GM19397 (cell line): Measurements from ENCODE around the gene PAPPA.

Experiments used
- ATAC-seq: cut with Tn5 transposase; IDR thresholded peaks from one replicate; pipeline ENCODE4 v1.9.1; 2021; ENCODE audit warnings: mild to moderate bottlenecking, moderate library complexity; ENCODE audit not compliant: unreplicated experiment

The PAPPA gene

DNA sequence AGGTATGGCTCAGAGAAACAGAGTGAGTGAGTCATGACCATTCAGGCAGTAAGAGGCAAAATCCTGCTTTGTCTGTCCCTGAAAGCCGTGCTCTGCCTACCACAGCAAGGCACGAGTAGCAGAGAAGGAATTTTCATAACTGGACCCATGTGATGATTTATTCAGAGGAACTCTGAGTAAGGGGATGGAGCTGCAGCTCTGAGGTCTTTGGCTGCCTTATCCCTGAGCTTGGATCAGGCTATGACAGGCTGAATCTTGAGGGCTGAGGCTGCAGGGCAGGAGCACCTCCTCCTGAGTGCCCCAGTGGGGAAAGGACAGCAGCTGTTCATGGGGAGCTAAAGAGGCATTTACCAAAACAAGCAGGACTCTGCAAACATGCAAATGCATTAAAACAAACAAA lies 183.4 kb downstream of the PAPPA start:
- no peak for ATAC-seq

GRCh38 chr9:116340270-116340669 lies 186.7 kb downstream of the PAPPA start:
- ATAC-seq, result no peak

GRCh38 chr9:116342061-116342460 lies 188.5 kb downstream of the PAPPA start:
- ATAC-seq, result no peak

DNA sequence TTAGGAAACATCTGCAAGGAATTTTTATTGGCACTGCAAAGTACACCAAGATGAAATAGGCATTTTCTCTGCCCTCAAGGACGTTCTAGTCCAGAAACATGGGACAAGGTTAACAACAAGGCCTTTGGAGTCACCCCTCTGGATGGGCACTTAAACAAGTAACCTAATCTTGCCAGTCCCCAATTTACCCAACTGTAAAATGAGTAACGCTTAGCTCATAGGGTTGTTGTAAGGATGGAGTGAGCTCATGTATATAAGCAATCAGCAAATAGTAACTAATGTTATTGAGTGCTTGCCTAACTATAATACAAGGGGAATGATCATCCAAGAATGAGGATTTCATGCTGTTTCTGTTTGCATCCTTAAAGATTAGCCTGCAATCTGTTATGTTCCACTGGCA lies 189.3 kb downstream of the PAPPA start:
- no peak for ATAC-seq

GRCh38 chr9:116344416-116344815 lies 190.8 kb downstream of the PAPPA start:
- ATAC-seq, result no peak

GRCh38 chr9:116345393-116345792 lies 191.8 kb downstream of the PAPPA start:
- ATAC-seq, result no peak

DNA sequence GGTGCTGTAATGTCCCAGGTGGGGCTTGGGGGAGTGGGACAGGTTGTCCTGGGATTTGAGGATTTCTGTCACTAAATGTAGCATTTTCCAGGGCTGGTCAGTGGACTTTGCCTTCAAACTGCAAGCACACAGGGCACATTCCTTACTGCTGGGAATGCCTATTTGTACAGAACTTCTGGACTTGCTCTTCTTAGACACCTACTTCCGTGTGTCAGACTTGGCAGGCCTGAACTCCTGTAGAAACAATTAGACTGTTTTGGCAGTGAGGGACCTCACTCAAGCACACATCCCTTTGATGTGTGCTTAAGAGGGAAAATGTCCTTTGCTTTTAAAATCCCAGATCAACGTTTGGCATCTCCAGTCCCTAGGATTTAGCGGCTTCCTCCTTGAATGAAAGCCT lies 192.2 kb downstream of the PAPPA start:
- no peak for ATAC-seq

- no peak for ATAC-seq
Measured at GRCh38 chr9:116349684-116350083, 196.1 kb downstream of the PAPPA start.

GRCh38 chr9:116350213-116350612 lies 196.6 kb downstream of the PAPPA start:
- ATAC-seq, result no peak

DNA sequence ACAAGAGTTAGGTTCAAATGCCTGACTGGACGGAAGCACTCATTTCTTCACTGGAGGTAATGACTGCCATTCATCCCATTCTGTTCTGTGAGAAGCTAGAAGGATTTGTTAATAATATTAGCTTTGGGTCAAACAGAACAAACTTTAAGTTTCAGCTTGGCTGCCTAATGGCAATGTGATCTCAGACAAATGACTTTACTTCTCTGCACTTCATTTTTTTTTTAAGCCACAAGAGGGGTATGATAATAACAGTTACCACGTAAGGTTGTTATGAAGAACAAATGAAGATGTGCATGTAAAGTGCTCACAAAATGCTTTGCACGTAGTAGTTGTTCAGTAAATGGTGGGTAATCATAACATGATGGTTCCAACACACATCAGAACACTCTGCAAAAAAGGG lies 199.4 kb downstream of the PAPPA start:
- ATAC-seq, result no peak

DNA sequence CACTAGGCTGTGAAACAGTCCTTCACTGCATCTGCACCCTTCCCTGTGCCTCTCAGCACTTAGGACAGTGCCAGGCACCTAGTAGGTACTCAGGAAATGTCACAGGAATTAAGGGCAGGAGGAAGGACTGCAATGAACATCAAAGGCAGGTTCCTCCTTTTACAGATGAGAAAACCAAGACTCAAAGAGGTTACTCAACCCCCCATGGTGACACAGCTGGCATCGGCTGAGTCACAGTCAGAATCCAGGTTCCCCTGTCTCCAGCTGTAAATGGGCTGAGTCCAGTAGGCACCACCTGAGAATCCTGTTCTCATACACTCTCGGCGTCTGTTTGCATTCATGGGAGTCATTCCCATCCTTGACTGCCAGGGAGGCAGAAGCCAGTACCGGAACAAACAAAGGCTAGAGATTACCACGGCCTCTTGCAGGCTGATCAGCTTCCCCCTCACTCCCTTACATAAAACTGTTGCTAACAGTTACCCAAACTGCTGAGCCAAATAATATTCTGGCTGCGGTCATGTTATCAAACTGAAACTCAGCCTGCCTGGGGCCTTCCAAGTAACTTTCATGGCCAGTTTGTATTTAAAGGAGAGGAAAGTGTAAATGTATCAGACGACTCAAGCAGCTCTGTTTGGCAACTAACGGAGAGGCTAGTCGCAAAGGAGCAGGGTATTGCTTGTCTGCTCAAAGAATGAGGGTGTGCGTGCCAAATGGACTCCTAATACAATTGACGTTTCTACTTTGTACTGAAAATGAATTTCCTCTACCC lies 201.7 kb downstream of the PAPPA start:
- no peak for ATAC-seq

GRCh38 chr9:116358251-116358650 lies 204.7 kb downstream of the PAPPA start:
- ATAC-seq, result no peak

GRCh38 chr9:116360016-116360415 lies 206.4 kb downstream of the PAPPA start:
- no peak for ATAC-seq

DNA sequence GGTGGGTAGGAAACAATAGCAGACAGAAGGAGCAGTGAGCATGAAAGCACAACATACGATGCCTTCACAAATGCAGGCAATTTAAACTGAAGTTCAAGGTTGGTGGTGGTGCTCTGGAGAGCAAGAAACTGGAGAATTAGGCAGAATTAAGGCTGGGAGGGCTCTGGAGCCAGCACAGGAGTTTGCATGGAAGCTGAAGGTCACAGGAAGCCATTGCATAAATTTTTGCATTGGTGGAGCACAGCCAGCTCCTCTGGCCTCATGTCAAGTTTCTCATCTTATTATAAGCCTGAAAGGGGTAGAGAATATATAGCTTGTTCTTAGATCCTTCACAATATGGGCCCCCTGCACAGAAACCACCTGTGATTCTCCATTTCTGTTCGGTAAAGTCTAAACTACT lies 207.4 kb downstream of the PAPPA start:
- ATAC-seq, result no peak

DNA sequence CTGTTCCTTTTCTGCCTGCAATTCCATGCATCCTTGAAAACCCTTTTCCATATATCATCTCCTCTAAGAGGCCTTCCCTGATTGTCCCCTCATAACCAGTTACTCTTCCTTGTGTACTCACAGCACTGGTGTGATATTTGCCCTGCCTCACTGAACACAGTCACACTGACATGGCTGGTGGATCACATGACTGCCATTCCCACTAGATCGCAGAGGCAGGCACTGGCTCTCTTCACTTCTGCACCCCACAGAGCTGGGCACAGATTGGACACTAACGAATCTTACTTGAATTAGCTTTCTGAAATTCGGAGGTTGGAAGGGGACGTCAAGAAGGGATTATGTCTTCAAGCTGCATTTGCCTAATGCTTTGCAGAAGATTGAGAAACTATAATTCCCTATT lies 208.0 kb downstream of the PAPPA start:
- ATAC-seq, result no peak

DNA sequence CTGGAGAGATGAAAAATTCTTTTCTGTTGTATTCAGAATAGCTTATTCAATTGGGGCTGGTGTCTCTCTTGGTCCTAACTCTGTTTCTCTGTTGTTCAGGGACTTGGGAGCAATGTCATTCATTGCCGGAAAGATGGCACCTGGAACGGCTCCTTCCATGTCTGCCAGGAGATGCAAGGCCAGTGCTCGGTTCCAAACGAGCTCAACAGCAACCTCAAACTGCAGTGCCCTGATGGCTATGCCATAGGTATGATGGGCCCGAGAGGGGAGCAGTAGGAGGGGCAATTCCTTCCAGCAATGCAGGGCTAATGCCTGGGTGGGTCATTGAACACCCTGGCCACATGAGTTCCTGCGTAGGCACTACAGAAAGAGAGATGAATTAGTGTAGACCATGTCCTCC lies 208.9 kb downstream of the PAPPA start:
- no peak for ATAC-seq

- ATAC-seq, result no peak
Measured at GRCh38 chr9:116365056-116365471, 211.5 kb downstream of the PAPPA start.

DNA sequence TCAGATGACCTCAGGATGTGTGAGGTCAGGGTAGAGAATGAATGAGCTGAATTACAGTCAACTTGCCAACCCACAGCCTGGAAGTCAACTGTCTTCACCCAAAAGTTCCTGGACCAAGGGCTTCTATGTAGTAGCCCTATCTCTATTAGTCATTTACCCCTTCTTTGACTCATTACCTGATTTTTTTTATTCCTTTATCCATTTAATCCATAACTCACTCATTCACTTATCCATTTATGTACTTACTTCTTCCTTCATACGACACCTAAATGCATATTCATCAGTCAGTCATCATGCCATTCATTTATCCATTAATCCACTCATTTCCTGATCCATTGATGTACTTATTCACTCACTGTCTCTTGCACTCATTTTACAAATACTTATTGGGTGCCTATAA lies 212.7 kb downstream of the PAPPA start:
- ATAC-seq, result no peak

DNA sequence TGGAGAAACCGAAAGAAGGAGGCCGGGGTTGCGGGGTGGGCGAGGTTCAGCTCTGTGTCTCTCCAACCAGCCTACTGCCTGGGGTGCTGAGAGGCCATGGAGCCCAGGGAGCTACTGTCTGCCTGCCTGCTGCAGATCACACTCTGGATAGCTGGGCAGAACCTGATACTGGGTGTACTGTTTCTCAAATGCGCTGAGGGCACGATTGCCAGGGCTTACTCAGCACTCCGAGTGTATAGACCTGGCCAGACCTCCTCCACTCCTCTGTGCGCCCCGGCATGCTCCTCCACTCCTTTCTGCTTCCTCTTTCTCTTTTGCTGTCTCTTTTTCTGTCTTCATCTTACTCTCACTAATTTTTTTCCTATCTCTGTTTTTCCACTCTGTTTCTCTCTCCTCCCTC lies 215.1 kb downstream of the PAPPA start:
- ATAC-seq, result no peak

DNA sequence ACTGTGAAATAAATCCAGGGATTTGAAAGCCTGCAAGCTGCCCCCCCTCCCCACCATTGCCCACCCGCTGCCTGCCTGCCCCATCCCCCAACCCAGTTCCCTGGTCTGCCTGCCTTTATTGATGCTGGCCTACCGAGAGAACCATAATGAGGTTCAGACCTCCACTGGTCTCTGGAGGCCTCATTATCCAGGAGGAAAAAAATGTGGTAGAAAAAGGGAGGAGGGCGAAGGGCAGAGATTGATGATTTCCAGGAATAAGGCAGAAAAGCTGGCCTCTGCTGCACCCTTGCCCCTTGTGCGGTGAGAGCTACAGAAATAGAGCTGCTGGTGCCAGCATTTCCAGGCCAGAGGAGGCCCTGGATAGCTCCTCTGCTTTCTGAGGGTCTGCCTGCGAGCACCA lies 216.1 kb downstream of the PAPPA start:
- ATAC-seq, result no peak

DNA sequence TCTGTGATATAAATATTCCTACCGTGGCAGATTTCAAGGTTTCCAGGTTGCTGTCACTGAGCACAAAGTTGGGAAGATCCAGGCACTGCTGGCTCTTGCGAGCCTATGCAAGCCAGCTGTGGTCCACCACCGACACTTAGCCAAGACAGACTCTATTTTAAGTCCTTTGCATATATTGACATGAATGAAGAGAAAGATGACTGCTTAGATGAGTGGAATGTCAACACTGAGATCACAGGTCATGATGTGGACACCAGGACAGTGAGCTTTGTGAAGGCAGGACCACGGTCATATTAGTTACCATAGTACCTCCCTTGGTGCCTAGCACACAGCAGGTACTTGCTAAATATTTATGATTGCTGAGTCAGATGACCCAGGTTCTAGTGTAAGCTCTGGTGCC lies 217.0 kb downstream of the PAPPA start:
- no peak for ATAC-seq

DNA sequence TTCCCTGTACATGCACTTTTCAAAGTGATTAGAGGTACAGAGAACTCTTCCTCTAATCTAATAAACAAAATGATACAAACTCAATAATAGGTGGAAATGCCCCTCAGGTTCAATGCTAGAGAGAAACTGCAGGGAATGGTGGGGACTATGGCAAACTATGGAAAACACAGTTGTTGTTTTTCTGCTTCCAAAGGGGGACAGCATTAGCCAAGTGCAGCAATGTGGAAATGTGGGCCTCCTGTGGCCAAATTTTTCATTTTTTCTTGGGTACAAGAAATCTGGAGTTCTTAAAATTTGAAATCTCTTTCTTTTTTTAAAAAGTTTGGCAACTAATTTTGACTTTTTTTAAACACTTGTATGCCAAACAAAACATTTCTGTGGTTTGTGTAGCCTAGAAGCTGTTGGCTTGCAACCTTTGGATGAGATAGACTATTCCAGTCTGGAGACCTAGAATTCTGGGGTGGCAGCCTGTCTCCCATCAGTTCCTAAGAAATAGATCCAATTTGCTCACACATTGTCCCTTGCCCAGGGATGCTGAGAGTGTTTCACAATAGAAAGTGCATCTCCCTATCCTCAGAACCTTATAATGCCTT lies 218.6 kb downstream of the PAPPA start:
- ATAC-seq, result no peak

DNA sequence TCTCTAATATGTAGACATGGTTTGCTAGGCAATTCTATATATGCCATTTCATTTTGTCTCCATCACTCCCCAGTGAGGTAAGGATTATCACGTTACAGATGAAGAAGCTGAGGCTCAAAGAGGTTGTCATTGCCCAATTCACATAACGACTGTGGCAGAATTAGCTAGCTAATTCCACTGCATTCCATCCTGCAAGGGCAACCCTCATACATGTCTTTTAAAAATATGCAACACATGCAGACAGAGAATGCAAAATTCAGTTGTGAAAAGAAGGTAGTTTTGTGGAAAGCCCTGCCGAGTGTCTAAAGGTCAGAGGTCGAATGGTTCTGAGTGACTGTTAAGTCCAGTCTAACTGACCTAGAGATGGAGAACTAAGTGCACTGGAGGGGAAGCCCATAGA lies 219.2 kb downstream of the PAPPA start:
- no peak for ATAC-seq
